Activated CD8-positive, alpha-beta T cell treated with anti-CD3 and anti-CD28 coated beads for 36 hours (primary cell): ENCODE data around the gene KIAA1328. TPM values are rescaled to one million over a fixed set of nuclear protein-coding genes. Genes with fewer than 3 reads are reported as not detected.
"Not testable (repeated sequence)": the region's sequence is repeated elsewhere in the genome, so short reads cannot be mapped to it uniquely, and the experiment has no call there.

ENCODE experiments used
- ATAC-seq: fragments of 200-7000 bp; cut with Tn5 transposase; one replicate; pipeline ENCODE4 v1.10.0; 2021; ENCODE audit warnings: mild to moderate bottlenecking, moderate library complexity
- CTCF ChIA-PET: fragments of 350-600 bp; sonication (Branson Sonifier 250); formaldehyde crosslinking; loops from one replicate; lab custom pipeline; 2021; ENCODE audit warnings: antibody characterized with exemption; lab: Charles Lee
- POLR2A ChIA-PET: fragments of 350-600 bp; sonication (Branson Sonifier 250); formaldehyde crosslinking; loops from one replicate; lab custom pipeline; 2021; ENCODE audit warnings: antibody characterized with exemption; lab: Charles Lee
- DNase-seq: peaks from one replicate; pipeline ENCODE4 v3.0.0-alpha.2; 2020
- H3K27ac Mint-ChIP-seq: one replicate; pipeline ENCODE4 v1.8.0; 2021; ENCODE audit warnings: mild to moderate bottlenecking, mixed read lengths
- H3K27me3 Mint-ChIP-seq: one replicate; pipeline ENCODE4 v1.8.0; 2021; ENCODE audit warnings: mixed read lengths
- H3K36me3 Mint-ChIP-seq: one replicate; pipeline ENCODE4 v1.8.0; 2021; ENCODE audit warnings: low read depth, mixed read lengths
- H3K4me1 Mint-ChIP-seq: one replicate; pipeline ENCODE4 v1.8.0; 2021; ENCODE audit warnings: low read depth, mixed read lengths
- H3K4me3 Mint-ChIP-seq: one replicate; pipeline ENCODE4 v1.8.0; 2021; ENCODE audit warnings: mild to moderate bottlenecking, moderate library complexity, mixed read lengths
- H3K9me3 Mint-ChIP-seq: one replicate; pipeline ENCODE4 v1.8.0; 2021; ENCODE audit warnings: mixed read lengths
- intact Hi-C: fragments of 100-400 bp; cut with micrococcal nuclease; formaldehyde crosslinking; loops from one replicate; pipeline ENCODE4 v1.10.0; 2022
- total RNA-seq, 2 experiments: library from RNA; stranded (reverse); gene quantifications; one replicate each; pipeline ENCODE4 v1.2.3, GENCODE V29; 2021
- TF ChIP-seq, protein P1 (sequence below): fragments of 200-600 bp; IDR thresholded peaks from one replicate; pipeline ENCODE4 v1.8.0; 2022; ENCODE audit warnings: antibody characterized with exemption, mild to moderate bottlenecking

KIAA1328 gene
- total RNA-seq, 2 experiments from 2014 or later, result 5.9 to 6.1 TPM

DNA sequence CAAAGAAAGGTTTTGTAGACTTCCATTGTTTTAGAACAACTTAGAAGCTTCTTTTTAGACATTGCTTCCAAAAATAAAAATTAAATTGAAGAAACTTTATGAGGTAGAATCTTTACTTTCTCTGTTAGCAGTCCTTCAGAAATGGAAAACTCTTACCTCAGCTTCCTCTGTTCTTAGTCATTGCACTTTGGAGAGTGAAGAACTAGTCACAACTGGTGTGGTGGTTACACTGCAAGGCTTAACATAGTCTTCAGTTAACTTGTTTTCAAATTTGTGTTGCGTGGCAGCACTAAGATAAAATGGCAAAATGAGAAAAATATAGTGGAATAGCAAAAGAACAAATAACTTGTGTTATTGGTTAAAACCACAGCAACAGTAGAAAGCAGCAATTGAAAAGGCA is 332.6 kb downstream of the KIAA1328 start:
- Mint-ChIP-seq H3K9me3 (peaks cover 1% of the 10 kb centered on the region), H3K27me3 (no peaks in the 10 kb centered on the region), H3K36me3 (peaks cover 11% of the 10 kb centered on the region), H3K4me1 (peaks cover 5% of the 10 kb centered on the region), H3K4me3 (no peak overlapping the region), H3K27ac (peak overlapping the region; percentile 20)
- no peak for DNase-seq
- intact Hi-C loops, result no loop called here
- ATAC-seq, result no peak
- ChIA-PET CTCF (no interaction called here), POLR2A (interaction anchor here (0.6 kb wide), 1 partner anchor 48 kb away, joined by 3 read pairs; no protein-coding TSS in a partner anchor)
- TF ChIP-seq, protein P1, sequence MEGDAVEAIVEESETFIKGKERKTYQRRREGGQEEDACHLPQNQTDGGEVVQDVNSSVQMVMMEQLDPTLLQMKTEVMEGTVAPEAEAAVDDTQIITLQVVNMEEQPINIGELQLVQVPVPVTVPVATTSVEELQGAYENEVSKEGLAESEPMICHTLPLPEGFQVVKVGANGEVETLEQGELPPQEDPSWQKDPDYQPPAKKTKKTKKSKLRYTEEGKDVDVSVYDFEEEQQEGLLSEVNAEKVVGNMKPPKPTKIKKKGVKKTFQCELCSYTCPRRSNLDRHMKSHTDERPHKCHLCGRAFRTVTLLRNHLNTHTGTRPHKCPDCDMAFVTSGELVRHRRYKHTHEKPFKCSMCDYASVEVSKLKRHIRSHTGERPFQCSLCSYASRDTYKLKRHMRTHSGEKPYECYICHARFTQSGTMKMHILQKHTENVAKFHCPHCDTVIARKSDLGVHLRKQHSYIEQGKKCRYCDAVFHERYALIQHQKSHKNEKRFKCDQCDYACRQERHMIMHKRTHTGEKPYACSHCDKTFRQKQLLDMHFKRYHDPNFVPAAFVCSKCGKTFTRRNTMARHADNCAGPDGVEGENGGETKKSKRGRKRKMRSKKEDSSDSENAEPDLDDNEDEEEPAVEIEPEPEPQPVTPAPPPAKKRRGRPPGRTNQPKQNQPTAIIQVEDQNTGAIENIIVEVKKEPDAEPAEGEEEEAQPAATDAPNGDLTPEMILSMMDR, result no peak

DNA sequence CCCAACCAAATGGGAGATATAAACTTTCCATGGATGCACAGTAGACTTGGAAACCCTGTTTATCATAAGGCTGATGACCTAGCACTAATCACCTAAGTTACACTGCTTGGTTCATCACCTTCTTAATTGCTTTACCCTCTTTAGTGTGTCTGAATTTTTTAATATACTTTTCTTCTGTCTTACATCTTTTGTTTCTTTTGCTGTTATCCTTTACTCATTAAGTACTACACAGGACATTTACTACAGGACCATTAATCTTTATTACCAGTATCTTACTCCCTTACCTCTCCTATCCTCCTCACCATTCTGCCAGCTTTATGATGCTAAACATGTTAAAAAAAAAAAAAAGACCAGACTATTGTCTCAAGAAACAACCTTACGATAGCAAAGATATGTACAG is 333.6 kb downstream of the KIAA1328 start:
- TF ChIP-seq, protein P1, result no peak
- Mint-ChIP-seq H3K4me3 (no peak overlapping the region), H3K4me1 (peaks cover 5% of the 10 kb centered on the region), H3K36me3 (peaks cover 13% of the 10 kb centered on the region), H3K27ac (no peak overlapping the region), H3K9me3 (peaks cover 1% of the 10 kb centered on the region), H3K27me3 (no peaks in the 10 kb centered on the region)
- DNase-seq (no peak), ATAC-seq (no peak)
- CTCF ChIA-PET, result no interaction called here
- intact Hi-C loops, result no loop called here
- POLR2A ChIA-PET, result interaction anchor here (0.7 kb wide), 1 partner anchor 74 kb away, joined by 3 read pairs; no protein-coding TSS in a partner anchor

DNA sequence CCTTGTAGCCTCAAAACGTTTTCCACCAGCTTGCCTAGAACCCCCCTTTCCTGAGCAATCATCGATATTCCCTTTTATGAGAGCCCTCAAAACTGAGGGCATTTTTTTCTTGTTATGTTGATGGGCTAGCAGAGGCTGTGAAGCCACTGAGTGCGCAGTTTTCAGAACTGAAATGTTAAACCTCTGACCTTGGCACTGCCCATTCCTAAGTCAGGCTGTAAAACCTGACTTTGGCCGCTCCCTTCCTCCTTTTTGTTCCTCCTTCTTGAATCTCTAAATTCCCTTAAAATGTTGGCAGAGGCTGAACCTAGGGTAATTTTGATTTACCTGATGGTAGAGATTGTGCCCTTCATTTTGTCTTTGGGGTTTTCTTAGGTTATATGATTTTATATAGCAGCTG is 334.2 kb downstream of the KIAA1328 start:
- no peak overlapping the region for H3K27ac Mint-ChIP-seq
- CTCF ChIA-PET, result no interaction called here

DNA sequence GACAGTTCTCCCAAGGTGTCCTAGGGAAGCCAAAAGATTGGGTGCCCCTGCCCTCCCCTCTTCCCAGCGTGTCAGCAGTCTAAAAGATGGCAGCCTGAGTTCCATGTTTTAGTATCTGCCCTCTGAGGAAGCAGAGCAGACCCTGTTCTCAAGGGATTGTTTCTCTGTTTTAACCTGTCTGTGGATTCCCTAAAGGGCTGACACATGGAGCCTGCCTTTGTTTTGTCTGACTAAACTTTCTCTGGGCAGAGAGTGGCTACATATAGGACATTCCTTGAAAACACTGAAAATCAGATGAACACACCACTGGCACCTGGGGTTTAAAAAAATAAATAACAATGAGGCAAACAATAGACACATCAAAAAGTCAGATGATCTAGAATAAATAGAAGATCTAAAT is 337.6 kb downstream of the KIAA1328 start:
- no peak for ATAC-seq
- Mint-ChIP-seq H3K4me1 (peaks cover 3% of the 10 kb centered on the region), H3K9me3 (no peaks in the 10 kb centered on the region), H3K27ac (no peak overlapping the region), H3K36me3 (peaks cover 9% of the 10 kb centered on the region), H3K4me3 (no peak overlapping the region), H3K27me3 (no peaks in the 10 kb centered on the region)
- CTCF ChIA-PET, result no interaction called here
- TF ChIP-seq, protein P1, result no peak
- intact Hi-C loops, result no loop called here
- DNase-seq, result no peak
- POLR2A ChIA-PET, result no interaction called here

More for the DNA sequence above, 334.2 kb downstream of the KIAA1328 start:
- H3K4me1 Mint-ChIP-seq, result peaks cover 5% of the 10 kb centered on the region
- POLR2A ChIA-PET, result no interaction called here
- H3K4me3 Mint-ChIP-seq, result no peak overlapping the region
- peaks cover 1% of the 10 kb centered on the region for H3K9me3 Mint-ChIP-seq
- ATAC-seq (no peak), DNase-seq (no peak)
- TF ChIP-seq, protein P1, result no peak
- no peaks in the 10 kb centered on the region for H3K27me3 Mint-ChIP-seq
- H3K36me3 Mint-ChIP-seq, result peaks cover 13% of the 10 kb centered on the region
- intact Hi-C loops, result no loop called here

DNA sequence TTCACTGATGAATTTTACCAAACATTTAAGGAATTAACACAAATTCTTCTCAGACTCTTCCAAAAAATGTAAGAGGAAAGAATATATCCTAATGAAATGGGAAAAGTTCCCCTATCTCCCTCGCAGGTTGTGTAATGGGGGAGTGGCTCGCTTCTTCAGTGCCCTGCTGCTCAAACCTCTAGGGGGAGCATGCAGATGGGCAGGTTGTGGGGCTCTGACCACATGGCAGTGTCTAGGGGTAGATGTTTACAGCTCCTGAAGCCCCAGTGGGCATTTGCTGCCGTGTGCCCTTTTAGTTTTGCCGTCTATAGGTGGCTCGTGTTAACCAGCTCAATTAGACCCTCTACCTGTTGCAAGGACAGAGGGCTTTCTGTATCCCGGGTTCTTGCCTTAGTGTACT is 338.0 kb downstream of the KIAA1328 start:
- intact Hi-C loops, ATAC-seq, H3K27me3 Mint-ChIP-seq, DNase-seq, H3K4me3 Mint-ChIP-seq, CTCF ChIA-PET, POLR2A ChIA-PET, H3K27ac Mint-ChIP-seq, H3K36me3 Mint-ChIP-seq, H3K4me1 Mint-ChIP-seq, H3K9me3 Mint-ChIP-seq: not testable (repeated sequence)

DNA sequence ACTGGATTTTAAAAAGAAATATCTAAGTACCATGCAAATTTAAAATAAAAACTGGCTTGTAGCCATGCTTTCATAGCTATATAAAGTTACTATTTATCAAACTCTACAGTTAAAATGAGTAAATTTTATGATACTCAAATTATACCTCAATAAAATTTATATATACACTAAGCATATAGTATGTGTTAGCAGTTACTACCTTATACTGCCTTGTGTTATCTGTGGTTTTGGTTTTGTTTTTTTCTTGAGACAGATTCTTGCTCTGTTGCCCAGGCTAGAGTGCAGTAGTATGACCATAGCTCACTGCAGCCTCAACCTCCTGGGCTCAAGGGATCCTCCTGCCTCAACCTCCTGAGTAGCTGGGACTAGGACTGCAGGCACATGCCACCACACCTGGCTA is 342.1 kb downstream of the KIAA1328 start:
- no peak overlapping the region for H3K27ac Mint-ChIP-seq
- H3K4me3 Mint-ChIP-seq, result no peak overlapping the region
- POLR2A ChIA-PET, result no interaction called here
- peaks cover 10% of the 10 kb centered on the region for H3K36me3 Mint-ChIP-seq
- H3K9me3 Mint-ChIP-seq, result no peaks in the 10 kb centered on the region
- no peak for ATAC-seq
- no peak for DNase-seq
- TF ChIP-seq, protein P1, result no peak
- CTCF ChIA-PET, result no interaction called here
- intact Hi-C loops, result no loop called here
- H3K27me3 Mint-ChIP-seq, result no peaks in the 10 kb centered on the region
- H3K4me1 Mint-ChIP-seq, result no peaks in the 10 kb centered on the region
